Left forelimb (tissue), 1 donor: Measurements from ENCODE around the gene GPR139.

Experiments used
- DNase-seq: peaks from one replicate; pipeline ENCODE4 v3.0.0-alpha.2; 2018; ENCODE audit warnings: low spot score

GPR139 gene

GRCh38 chr16:20053336-20053735 is 20.4 kb downstream of the GPR139 start:
- DNase-seq: no peak

- no peak for DNase-seq
Measured at GRCh38 chr16:20051611-20052010, 22.1 kb downstream of the GPR139 start.

GRCh38 chr16:20051147-20051546 is 22.5 kb downstream of the GPR139 start:
- DNase-seq: no peak

- DNase-seq: no peak
Measured at GRCh38 chr16:20049831-20050230, 23.9 kb downstream of the GPR139 start.

- DNase-seq: no peak
Measured at GRCh38 chr16:20045886-20046285, 27.8 kb downstream of the GPR139 start.

GRCh38 chr16:20042848-20043247 is 30.8 kb downstream of the GPR139 start:
- DNase-seq: no peak

GRCh38 chr16:20041924-20042596 is 31.6 kb downstream of the GPR139 start:
- no peak for DNase-seq

- no peak for DNase-seq
Measured at GRCh38 chr16:20040011-20040410, 33.7 kb downstream of the GPR139 start.

- DNase-seq: no peak
Measured at GRCh38 chr16:20029611-20030010, 44.1 kb downstream of the GPR139 start.

- no peak for DNase-seq
Measured at GRCh38 chr16:20026361-20027072, 47.2 kb downstream of the GPR139 start.

- no peak for DNase-seq
Measured at GRCh38 chr16:20023190-20023589, 50.5 kb downstream of the GPR139 start.

- no peak for DNase-seq
Measured at GRCh38 chr16:20020976-20021375, 52.7 kb downstream of the GPR139 start.

GRCh38 chr16:20020083-20020482 is 53.6 kb downstream of the GPR139 start:
- DNase-seq: no peak

GRCh38 chr16:20016234-20016633 is 57.5 kb downstream of the GPR139 start:
- no peak for DNase-seq

- DNase-seq: no peak
Measured at GRCh38 chr16:20004931-20005330, 68.8 kb downstream of the GPR139 start.

GRCh38 chr16:20002936-20003335 is 70.8 kb downstream of the GPR139 start:
- DNase-seq: no peak

- no peak for DNase-seq
Measured at GRCh38 chr16:20001856-20002707, 71.6 kb downstream of the GPR139 start.

GRCh38 chr16:19997734-19998133 is 76.0 kb downstream of the GPR139 start:
- DNase-seq: no peak

GRCh38 chr16:19997264-19997663 is 76.4 kb downstream of the GPR139 start:
- DNase-seq: no peak

GRCh38 chr16:19994466-19995170 is 79.1 kb downstream of the GPR139 start:
- no peak for DNase-seq

- DNase-seq: no peak
Measured at GRCh38 chr16:19991614-19992013, 82.1 kb downstream of the GPR139 start.

- DNase-seq: no peak
Measured at GRCh38 chr16:19984135-19984534, 89.6 kb downstream of the GPR139 start.
